Measurements from ENCODE around the gene KRTAP4-4. TPM values are rescaled to one million over a fixed set of nuclear protein-coding genes. Genes with fewer than 3 reads are reported as not detected.
"Not testable (repeated sequence)": the region's sequence is repeated elsewhere in the genome, so short reads cannot be mapped to it uniquely, and the experiment has no call there.

Gene KRTAP4-4
- total RNA-seq, result not detected

- H3K36me3 ChIP-seq, result no peaks in the 10 kb centered on the region
- no peak within 1 kb of the TSS for H3K27ac ChIP-seq
- no peaks in the 10 kb centered on the region for H3K9me3 ChIP-seq
- intact Hi-C loops (cut with DNase I), result no loop called here
- no peak within 1 kb of the TSS for H3K4me3 ChIP-seq
- no peak for DNase-seq
- no peaks in the 10 kb centered on the region for H3K4me1 ChIP-seq
- TF ChIP-seq CTCF (IDR thresholded peaks at IDR 0.05), result no peak
- H3K27me3 ChIP-seq, result no peaks in the 10 kb centered on the region
- H3K9ac ChIP-seq (ENCODE audit: low read depth in 2 of 2, low read length in 2 of 2), result no peak within 1 kb of the TSS
These were observed at the start of gene KRTAP4-4 for GRCh38 chr17:41160648-41161047. TSS of gene KRTAP4-4 (minus strand) at chr17:41160748. CDS start at chr17:41160691, 57 bp downstream.

- Histone ChIP-seq H3K9me3 (no peaks in the 10 kb centered on the region), H3K27me3 (no peaks in the 10 kb centered on the region), H3K4me1 (no peaks in the 10 kb centered on the region), H3K36me3 (no peaks in the 10 kb centered on the region), H3K4me3 (no peak overlapping the region), H3K9ac (ENCODE audit: low read depth in 2 of 2, low read length in 2 of 2) (no peak overlapping the region), H3K27ac (no peak overlapping the region)
- no peak for DNase-seq
- TF ChIP-seq CTCF (IDR thresholded peaks at IDR 0.05), result no peak
- intact Hi-C loops (cut with DNase I), result no loop called here
These were observed 39.0 kb upstream of the KRTAP4-4 start for GRCh38 chr17:41199421-41200078.

DNA sequence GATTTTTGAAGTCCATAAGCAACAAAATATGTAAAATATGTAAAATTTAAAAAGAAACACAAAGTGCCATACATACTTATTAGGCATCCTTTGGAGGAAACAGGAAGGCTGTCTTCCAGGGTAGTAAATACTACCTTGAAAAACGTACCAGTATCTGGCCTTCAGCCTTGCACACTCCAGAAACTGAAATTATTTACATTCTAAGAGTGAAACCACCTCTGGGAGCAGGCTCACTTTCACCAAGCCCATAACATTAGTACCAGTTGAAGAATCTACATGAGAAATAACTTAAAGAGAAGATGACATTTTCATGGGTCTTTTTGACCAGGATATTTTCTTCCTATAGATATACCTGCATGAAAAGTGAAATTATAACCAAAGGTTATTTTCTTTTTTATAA lies 35.5 kb upstream of the KRTAP4-4 start:
- Histone ChIP-seq H3K9ac (ENCODE audit: low read depth in 2 of 2, low read length in 2 of 2) (no peak overlapping the region), H3K27ac (no peak overlapping the region), H3K4me3 (no peak overlapping the region), H3K36me3 (no peaks in the 10 kb centered on the region), H3K9me3 (no peaks in the 10 kb centered on the region), H3K4me1 (no peaks in the 10 kb centered on the region), H3K27me3 (no peaks in the 10 kb centered on the region)
- no peak for TF ChIP-seq CTCF (IDR thresholded peaks at IDR 0.05)
- intact Hi-C loops (cut with DNase I), result no loop called here
- DNase-seq, result no peak

DNA sequence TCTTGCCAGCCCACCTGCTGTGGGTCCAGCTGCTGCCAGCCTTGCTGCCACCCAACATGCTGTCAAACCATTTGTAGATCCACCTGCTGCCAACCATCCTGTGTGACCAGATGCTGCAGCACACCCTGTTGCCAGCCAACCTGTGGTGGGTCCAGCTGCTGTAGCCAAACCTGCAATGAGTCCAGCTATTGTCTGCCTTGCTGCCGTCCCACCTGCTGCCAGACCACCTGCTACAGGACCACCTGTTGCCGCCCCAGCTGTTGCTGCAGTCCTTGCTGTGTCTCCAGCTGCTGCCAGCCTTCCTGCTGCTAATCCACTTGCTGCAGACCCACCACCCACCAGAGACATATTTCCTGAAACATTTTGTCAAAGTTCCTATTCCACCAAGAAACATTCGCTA lies 29.8 kb upstream of the KRTAP4-4 start:
- DNase-seq, result no peak
- Histone ChIP-seq H3K9me3 (no peaks in the 10 kb centered on the region), H3K36me3 (no peaks in the 10 kb centered on the region), H3K27me3 (no peaks in the 10 kb centered on the region), H3K4me1 (no peaks in the 10 kb centered on the region), H3K27ac (no peak overlapping the region), H3K4me3 (no peak overlapping the region), H3K9ac (ENCODE audit: low read depth in 2 of 2, low read length in 2 of 2) (no peak overlapping the region)
- TF ChIP-seq CTCF (IDR thresholded peaks at IDR 0.05), result no peak
- intact Hi-C loops (cut with DNase I), result no loop called here

GRCh38 chr17:41189837-41190318 lies 29.3 kb upstream of the KRTAP4-4 start, which contains the start of gene KRTAP9-1:
TSS of gene KRTAP9-1 (plus strand) at chr17:41189887. CDS start at chr17:41189887, 0 bp downstream.
- DNase-seq; H3K9me3 ChIP-seq; H3K27ac ChIP-seq; H3K27me3 ChIP-seq; H3K4me1 ChIP-seq; H3K9ac ChIP-seq (ENCODE audit: low read depth in 2 of 2, low read length in 2 of 2); H3K4me3 ChIP-seq; intact Hi-C loops (cut with DNase I); H3K36me3 ChIP-seq: not testable (repeated sequence)

GRCh38 chr17:41186872-41187271 lies 26.3 kb upstream of the KRTAP4-4 start:
- H3K9ac ChIP-seq (ENCODE audit: low read depth in 2 of 2, low read length in 2 of 2), result no peak overlapping the region
- no peak for TF ChIP-seq CTCF (IDR thresholded peaks at IDR 0.05)
- no peaks in the 10 kb centered on the region for H3K4me1 ChIP-seq
- no peaks in the 10 kb centered on the region for H3K36me3 ChIP-seq
- H3K4me3 ChIP-seq, result no peak overlapping the region
- no peaks in the 10 kb centered on the region for H3K9me3 ChIP-seq
- H3K27me3 ChIP-seq, result no peaks in the 10 kb centered on the region
- intact Hi-C loops (cut with DNase I), result no loop called here
- no peak overlapping the region for H3K27ac ChIP-seq
- DNase-seq, result no peak

All from colonic mucosa (tissue), 4 donors.